SK-N-SH treated with all-trans-retinoic acid at 6 μM for 48 hours (cell line): ENCODE results near the gene HRH1.

Experiments
- ARNTL ChIP-seq: fragments of 450-650 bp; formaldehyde crosslinking; IDR thresholded peaks from 2 replicates; pipeline ENCODE4 v1.5.0; 2020; ENCODE audit warnings: low read depth, mild to moderate bottlenecking, moderate library complexity, borderline replicate concordance
- CSRNP3 ChIP-seq: fragments of 250-450 bp; sonication (Bioruptor Pico); IDR thresholded peaks from 2 replicates; pipeline ENCODE4 v1.5.1; 2021; ENCODE audit warnings: mild to moderate bottlenecking, moderate library complexity
- GLIS3 ChIP-seq: fragments of 250-450 bp; sonication (Bioruptor Pico); IDR thresholded peaks from 2 replicates; pipeline ENCODE4 v1.5.0; 2020; ENCODE audit warnings: mild to moderate bottlenecking, moderate library complexity
- PATZ1 ChIP-seq: fragments of 250-450 bp; sonication (Bioruptor Pico); IDR thresholded peaks from 2 replicates; pipeline ENCODE4 v1.8.0; 2020; ENCODE audit warnings: mild to moderate bottlenecking, moderate library complexity, borderline replicate concordance
- TSHZ2 ChIP-seq: fragments of 250-450 bp; sonication (Bioruptor Pico); IDR thresholded peaks from 2 replicates; pipeline ENCODE4 v1.5.0; 2020; ENCODE audit warnings: mild to moderate bottlenecking, moderate library complexity
- ZNF565 ChIP-seq: fragments of 450-650 bp; formaldehyde crosslinking; conservative IDR thresholded peaks from 2 replicates; pipeline ENCODE4 v1.5.0; 2020; ENCODE audit warnings: low read depth, mild to moderate bottlenecking, moderate library complexity

- TF ChIP-seq TSHZ2 (CRISPR knock-in tag) (no peak), CSRNP3 (CRISPR knock-in tag) (no peak), PATZ1 (CRISPR knock-in tag) (no peak), ARNTL (CRISPR knock-in tag) (no peak), ZNF565 (CRISPR knock-in tag) (no peak), GLIS3 (CRISPR knock-in tag) (no peak)
Observed at GRCh38 chr3:11288786-11289637, 134.7 kb downstream of the HRH1 start.
